ENCODE data around the gene SCN1B.

GRCh38 chr19:34991542-34992333 is 38.5 kb upstream of the SCN1B start:
- TF ChIP-seq POLR2A (IDR thresholded peaks at IDR 0.05) (no peak), CTCF (IDR thresholded peaks at IDR 0.05 in 4 of 5, conservative IDR thresholded peaks at IDR 0.05 in 1 of 5) (no peak)
